ENCODE results near the gene ZIK1. TPM values are rescaled to one million over a fixed set of nuclear protein-coding genes. Genes with fewer than 3 reads are reported as not detected.

The ZIK1 gene
- total RNA-seq, 1 experiment from 2014 or later, result not detected

DNA sequence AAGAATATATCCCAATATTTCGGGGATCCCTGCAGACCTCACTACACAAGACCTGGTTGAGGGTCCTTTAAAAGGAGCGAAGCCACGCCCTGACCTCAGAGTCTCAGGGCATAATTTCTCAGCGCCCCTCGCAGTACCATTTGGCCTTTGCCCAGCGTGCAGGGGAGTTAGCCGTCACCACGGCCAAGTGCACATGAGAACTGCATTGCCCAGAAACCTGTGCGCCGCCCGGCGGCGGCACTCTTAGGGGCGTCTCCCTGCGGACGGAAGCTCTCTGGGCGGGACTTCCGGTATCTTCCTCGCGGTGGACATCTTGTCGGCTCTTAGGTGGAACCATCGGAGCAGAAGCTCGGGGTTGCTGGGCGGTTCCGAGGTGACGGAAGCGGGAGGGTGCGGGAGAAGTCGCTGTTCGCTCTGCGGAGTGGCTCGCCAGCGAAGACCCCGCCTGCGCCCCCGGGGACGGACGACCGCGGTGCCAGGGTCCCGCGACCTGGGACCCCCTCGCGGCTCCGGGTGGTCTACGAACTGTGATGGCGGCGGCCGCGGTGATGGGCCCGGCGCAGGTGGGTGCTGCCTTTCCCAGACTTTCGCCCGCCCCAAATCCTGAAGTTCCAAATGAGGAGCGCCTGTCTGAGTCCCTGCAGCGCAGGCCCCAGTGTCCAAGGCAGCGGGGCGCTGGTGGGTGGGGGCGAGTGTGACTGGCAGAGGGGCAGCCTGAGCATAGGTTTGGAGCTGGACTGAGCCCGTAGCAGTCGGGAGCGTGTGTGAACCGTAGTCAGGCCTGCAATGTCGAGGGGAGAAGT lies 30.2 kb downstream of the ZIK1 start, which contains the start of gene ZNF134 (continued):
- no peak for TF ChIP-seq SIN3A (IDR thresholded peaks at IDR 0.05; ENCODE audit: low read depth)
- TF ChIP-seq ZFX (IDR thresholded peaks at IDR 0.05), result peak; percentile 43
- TF ChIP-seq TCF7L2 (IDR thresholded peaks at IDR 0.05; ENCODE audit: borderline replicate concordance, extremely low read depth, insufficient read depth, insufficient read length), result no peak
- TF ChIP-seq CBX3 (IDR thresholded peaks at IDR 0.05; ENCODE audit: low read depth), result no peak; the same call in 1 of the 2 replicates
- no peak for TF ChIP-seq EGR1 (IDR thresholded peaks at IDR 0.05; ENCODE audit: low read depth)
- no peak for TF ChIP-seq FOSL1 (IDR thresholded peaks at IDR 0.05; ENCODE audit: low read depth)
- TF ChIP-seq REST (IDR thresholded peaks at IDR 0.05; ENCODE audit: low read depth), result no peak
- TF ChIP-seq POLR2AphosphoS5 (IDR thresholded peaks at IDR 0.05; ENCODE audit: low read depth, low read length), result peak; percentile 61
- no peak for TF ChIP-seq CEBPB (IDR thresholded peaks at IDR 0.05; ENCODE audit: low read depth)

DNA sequence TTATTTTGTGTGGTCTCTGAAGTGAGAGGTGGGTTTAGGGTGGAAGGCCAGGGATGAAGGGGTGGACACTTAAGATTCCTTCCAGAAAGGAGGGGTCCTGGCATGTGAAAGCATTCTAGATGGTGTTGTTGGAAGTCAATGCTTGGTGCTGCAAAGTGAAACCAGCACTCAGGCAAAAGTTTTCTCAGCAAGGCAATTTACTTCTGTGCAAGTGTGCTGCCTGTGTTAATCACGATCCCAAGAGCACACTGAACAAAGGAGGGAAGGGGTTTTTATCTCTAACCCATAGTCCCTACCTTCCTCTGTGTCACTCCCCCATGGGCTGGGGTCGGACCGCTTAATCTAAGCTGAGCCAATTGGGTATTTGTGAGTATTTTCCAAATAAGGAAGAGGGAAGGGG lies 31.4 kb downstream of the ZIK1 start:
- BruUV-seq (replicated peaks), result no TSS peak

More for the DNA sequence above, 31.4 kb downstream of the ZIK1 start:
- H2AFZ ChIP-seq (ENCODE audit: low read depth, low read length, poor library complexity, severe bottlenecking), result no peak overlapping the region
- peaks cover 3 to 12% of the 10 kb centered on the region in 2 experiments; a peak in 3 of 4 replicates for H3K4me1 ChIP-seq (ENCODE audit: control insufficient read depth in 1 of 2, insufficient read depth in 2 of 2, low read length in 2 of 2)
- POLR2A ChIA-PET, result no interaction called here
- RAD21 ChIA-PET (ENCODE audit: low non-redundant PET in 1 of 2, low total read pairs in 2 of 2, uncharacterized antibody in 2 of 2, unreplicated experiment in 2 of 2), result no interaction called here
- H3K9ac ChIP-seq (ENCODE audit: low read length), result no peak overlapping the region
- no peak overlapping the region for H3K27ac ChIP-seq (ENCODE audit: low read depth, low read length)
- DNase-seq (ENCODE audit: low read depth, low spot score), result no peak
- H3K4me2 ChIP-seq (ENCODE audit: low read length), result peak overlapping the region; percentile 83
- no peaks in the 10 kb centered on the region for H3K9me2 ChIP-seq (ENCODE audit: insufficient read depth)
- peaks cover 12 to 21% of the 10 kb centered on the region in 2 experiments for H3K36me3 ChIP-seq (ENCODE audit: control insufficient read depth in 1 of 2, insufficient read depth in 2 of 2, low read length in 2 of 2)
- no peaks in the 10 kb centered on the region for H4K20me1 ChIP-seq (ENCODE audit: insufficient read depth)
- peaks cover 41 to 61% of the 10 kb centered on the region in 2 experiments; a peak in 3 of 4 replicates for H3K9me3 ChIP-seq (ENCODE audit: control insufficient read depth in 1 of 2, insufficient read depth in 1 of 2, low read depth in 1 of 2, low read length in 2 of 2)
- H3K4me3 ChIP-seq (replicated peaks in 1 of 2; ENCODE audit: low read depth in 1 of 2, low read length in 2 of 2), result peak overlapping the region in 1 of 2 experiments; percentile 80; a peak in 2 of 4 replicates
- peaks cover 20% of the 10 kb centered on the region; the same call in 1 of the 2 replicates for H3K79me2 ChIP-seq (ENCODE audit: insufficient read depth, low read length)
- TF ChIP-seq CBX3 (IDR thresholded peaks at IDR 0.05; ENCODE audit: low read depth) (peak; percentile 56; the same call in 1 of the 2 replicates), POLR2A (IDR thresholded peaks at IDR 0.05; ENCODE audit: borderline replicate concordance, extremely low read depth, insufficient read depth, insufficient read length) (no peak)
- TF ChIP-seq, protein P1, sequence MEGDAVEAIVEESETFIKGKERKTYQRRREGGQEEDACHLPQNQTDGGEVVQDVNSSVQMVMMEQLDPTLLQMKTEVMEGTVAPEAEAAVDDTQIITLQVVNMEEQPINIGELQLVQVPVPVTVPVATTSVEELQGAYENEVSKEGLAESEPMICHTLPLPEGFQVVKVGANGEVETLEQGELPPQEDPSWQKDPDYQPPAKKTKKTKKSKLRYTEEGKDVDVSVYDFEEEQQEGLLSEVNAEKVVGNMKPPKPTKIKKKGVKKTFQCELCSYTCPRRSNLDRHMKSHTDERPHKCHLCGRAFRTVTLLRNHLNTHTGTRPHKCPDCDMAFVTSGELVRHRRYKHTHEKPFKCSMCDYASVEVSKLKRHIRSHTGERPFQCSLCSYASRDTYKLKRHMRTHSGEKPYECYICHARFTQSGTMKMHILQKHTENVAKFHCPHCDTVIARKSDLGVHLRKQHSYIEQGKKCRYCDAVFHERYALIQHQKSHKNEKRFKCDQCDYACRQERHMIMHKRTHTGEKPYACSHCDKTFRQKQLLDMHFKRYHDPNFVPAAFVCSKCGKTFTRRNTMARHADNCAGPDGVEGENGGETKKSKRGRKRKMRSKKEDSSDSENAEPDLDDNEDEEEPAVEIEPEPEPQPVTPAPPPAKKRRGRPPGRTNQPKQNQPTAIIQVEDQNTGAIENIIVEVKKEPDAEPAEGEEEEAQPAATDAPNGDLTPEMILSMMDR (IDR thresholded peaks at IDR 0.05 in 2 of 3, conservative IDR thresholded peaks at IDR 0.05 in 1 of 3; ENCODE audit: borderline replicate concordance in 1 of 3, insufficient read depth in 1 of 3, low read depth in 2 of 3, low read length in 2 of 3), result no peak
- H3K27me3 ChIP-seq (ENCODE audit: insufficient read depth, low read length), result no peaks in the 10 kb centered on the region
- ATAC-seq, result no peak
- intact Hi-C loops (cut with micrococcal nuclease), result no loop called here
- CTCF ChIA-PET, result no interaction called here
